BJ (cell line): ENCODE results near the gene LCNL1. TPM values are rescaled to one million over a fixed set of nuclear protein-coding genes. Genes with fewer than 3 reads are reported as not detected.
A peak's percentile ranks its signal among the peaks of the same experiment; 100 is the strongest.

Experiments used
- CTCF ChIA-PET: fragments of 350-600 bp; formaldehyde crosslinking; extraction: SDS; loops from one replicate; lab custom pipeline; 2021; ENCODE audit warnings: antibody characterized with exemption, inconsistent platforms; lab: Yijun Ruan, JAX
- POLR2A ChIA-PET: fragments of 300-600 bp; sonication (Branson Sonifier 250); formaldehyde crosslinking; extraction: SDS; loops from one replicate; lab custom pipeline; 2021; ENCODE audit warnings: antibody characterized with exemption; lab: Charles Lee
- DNase-seq: peaks from one replicate; pipeline ENCODE4 v3.0.0-alpha.2; 2011; ENCODE audit warnings: low read depth
- H3K27me3 ChIP-seq: 2 replicates; pipeline ENCODE4 v1.6.0; 2011; ENCODE audit warnings: low read length; ENCODE audit not compliant: control insufficient read depth, insufficient read depth
- H3K36me3 ChIP-seq: 2 replicates; pipeline ENCODE4 v1.5.1; 2011; ENCODE audit warnings: low read length; ENCODE audit not compliant: control insufficient read depth, insufficient read depth
- H3K4me3 ChIP-seq: 2 replicates; pipeline ENCODE4 v1.5.1; 2011; ENCODE audit warnings: low read depth, mild to moderate bottlenecking, control low read depth, low read length
- CTCF ChIP-seq: IDR thresholded peaks from 2 replicates; pipeline ENCODE4 v1.5.1; 2011; ENCODE audit warnings: low read depth, mild to moderate bottlenecking, control low read depth, inconsistent platforms, low read length, moderate library complexity; ENCODE audit not compliant: insufficient read depth
- polyA plus RNA-seq: library from polyadenylated mRNA; depleted of rRNA; stranded (reverse); fragments of >200 nt; gene quantifications from 2 replicates; pipeline ENCODE4 v1.2.3, GENCODE V29; 2011

Gene LCNL1
- polyA plus RNA-seq, 1 experiment = 0.01 TPM

- no peak for TF ChIP-seq CTCF
- DNase-seq = no peak
- H3K27me3 ChIP-seq = no peaks in the 10 kb centered on the region
- CTCF ChIA-PET = no interaction called here
- no peaks in the 10 kb centered on the region for H3K36me3 ChIP-seq
- peak within 1 kb of the TSS; percentile 51 for H3K4me3 ChIP-seq
- POLR2A ChIA-PET = no interaction called here
Measured at GRCh38 chr9:136977223-136977622, 5.6 kb upstream of the LCNL1 start, which contains the start of gene PTGDS. Gene PTGDS (plus strand): TSS chr9:136977504. CDS start chr9:136977579, 75 bp downstream.

GRCh38 chr9:136977649-136978072, 5.1 kb upstream of the LCNL1 start:
- no peak for DNase-seq
- POLR2A ChIA-PET = interaction anchor here (0.7 kb wide), 1 partner anchor 15 kb away, joined by 3 read pairs; the partner anchor contains the start of gene PAXX
- CTCF ChIA-PET = interaction anchor here (1.2 kb wide), 2 partner anchors 30 to 57 kb away, joined by 5 read pairs; no protein-coding TSS in a partner anchor
- no peaks in the 10 kb centered on the region for H3K36me3 ChIP-seq
- H3K27me3 ChIP-seq = no peaks in the 10 kb centered on the region
- no peak for TF ChIP-seq CTCF
- peak overlapping the region; percentile 51 for H3K4me3 ChIP-seq

- H3K4me3 ChIP-seq = peak overlapping the region; percentile 51
- no peak for DNase-seq
- ChIA-PET CTCF (interaction anchor here (1.2 kb wide), 2 partner anchors 30 to 57 kb away, joined by 5 read pairs; no protein-coding TSS in a partner anchor), POLR2A (interaction anchor here (0.6 to 0.7 kb wide), 2 partner anchors 14 to 159 kb away, joined by 3 to 8 read pairs; partner anchors contain the start of gene PAXX)
- TF ChIP-seq CTCF = no peak
- no peaks in the 10 kb centered on the region for H3K36me3 ChIP-seq
- H3K27me3 ChIP-seq = no peaks in the 10 kb centered on the region
Measured at GRCh38 chr9:136978073-136978864, 4.5 kb upstream of the LCNL1 start.

- no peaks in the 10 kb centered on the region for H3K36me3 ChIP-seq
- DNase-seq = no peak
- TF ChIP-seq CTCF = no peak
- POLR2A ChIA-PET = interaction anchor here (0.6 kb wide), 1 partner anchor 160 kb away, joined by 8 read pairs; no protein-coding TSS in a partner anchor
- CTCF ChIA-PET = interaction anchor here (1.2 kb wide), 2 partner anchors 31 to 56 kb away, joined by 5 read pairs; no protein-coding TSS in a partner anchor
- peaks cover 1% of the 10 kb centered on the region; the same call in 1 of the 2 replicates for H3K27me3 ChIP-seq
- no peak overlapping the region for H3K4me3 ChIP-seq
Measured at GRCh38 chr9:136978865-136979544, 3.8 kb upstream of the LCNL1 start.
